ENCODE data around the gene RETNLB.

- TF ChIP-seq CTCF (IDR thresholded peaks at IDR 0.05 in 4 of 5, conservative IDR thresholded peaks at IDR 0.05 in 1 of 5) (no peak), POLR2A (IDR thresholded peaks at IDR 0.05) (no peak)
Measured at GRCh38 chr3:108775649-108776048, 18.4 kb upstream of the RETNLB start.
